ENCODE results near the gene FAM171A1.
"Not testable (repeated sequence)": the region's sequence is repeated elsewhere in the genome, so short reads cannot be mapped to it uniquely, and the experiment has no call there.

Gene FAM171A1

GRCh38 chr10:15408557-15408956 lies 37.5 kb upstream of the FAM171A1 start:
- Histone ChIP-seq H3K4me3 (ENCODE audit: low read depth in 1 of 2, low read length in 1 of 2) (no peak overlapping the region), H3K9me3 (no peaks in the 10 kb centered on the region), H3K27ac (no peak overlapping the region), H3K36me3 (no peaks in the 10 kb centered on the region), H3K27me3 (no peaks in the 10 kb centered on the region), H3K4me1 (ENCODE audit: control insufficient read depth in 1 of 2, insufficient read depth in 1 of 2, low read depth in 1 of 2, low read length in 1 of 2) (no peaks in the 10 kb centered on the region)
- no peak for TF ChIP-seq CTCF (IDR thresholded peaks at IDR 0.05)

GRCh38 chr10:15405319-15405718 lies 34.2 kb upstream of the FAM171A1 start:
- TF ChIP-seq CTCF (IDR thresholded peaks at IDR 0.05), result no peak
- Histone ChIP-seq H3K4me3 (ENCODE audit: low read depth in 1 of 2, low read length in 1 of 2) (no peak overlapping the region), H3K27ac (no peak overlapping the region), H3K4me1 (ENCODE audit: control insufficient read depth in 1 of 2, insufficient read depth in 1 of 2, low read depth in 1 of 2, low read length in 1 of 2) (no peaks in the 10 kb centered on the region), H3K27me3 (no peaks in the 10 kb centered on the region), H3K9me3 (no peaks in the 10 kb centered on the region), H3K36me3 (no peaks in the 10 kb centered on the region)

- H3K4me3 ChIP-seq (ENCODE audit: low read depth in 1 of 2, low read length in 1 of 2), result no peak overlapping the region
- no peaks in the 10 kb centered on the region for H3K9me3 ChIP-seq
- H3K27me3 ChIP-seq, result no peaks in the 10 kb centered on the region
- H3K27ac ChIP-seq, result no peak overlapping the region
- H3K36me3 ChIP-seq, result no peaks in the 10 kb centered on the region
- no peaks in the 10 kb centered on the region for H3K4me1 ChIP-seq (ENCODE audit: control insufficient read depth in 1 of 2, insufficient read depth in 1 of 2, low read depth in 1 of 2, low read length in 1 of 2)
- no peak for TF ChIP-seq CTCF (IDR thresholded peaks at IDR 0.05)
Observed at GRCh38 chr10:15401382-15401781, 30.3 kb upstream of the FAM171A1 start.

- not testable (repeated sequence) for H3K4me3 ChIP-seq (ENCODE audit: low read depth in 1 of 2, low read length in 1 of 2); H3K27ac ChIP-seq; H3K9me3 ChIP-seq; H3K27me3 ChIP-seq; H3K36me3 ChIP-seq; H3K4me1 ChIP-seq (ENCODE audit: control insufficient read depth in 1 of 2, insufficient read depth in 1 of 2, low read depth in 1 of 2, low read length in 1 of 2)
Observed at GRCh38 chr10:15400461-15400860, 29.4 kb upstream of the FAM171A1 start.

GRCh38 chr10:15399060-15399661 lies 28.1 kb upstream of the FAM171A1 start:
- Histone ChIP-seq H3K36me3 (no peaks in the 10 kb centered on the region), H3K27me3 (no peaks in the 10 kb centered on the region), H3K27ac (no peak overlapping the region), H3K9me3 (no peaks in the 10 kb centered on the region), H3K4me3 (ENCODE audit: low read depth in 1 of 2, low read length in 1 of 2) (no peak overlapping the region), H3K4me1 (ENCODE audit: control insufficient read depth in 1 of 2, insufficient read depth in 1 of 2, low read depth in 1 of 2, low read length in 1 of 2) (no peaks in the 10 kb centered on the region)
- no peak for TF ChIP-seq CTCF (IDR thresholded peaks at IDR 0.05)

GRCh38 chr10:15395935-15396334 lies 24.8 kb upstream of the FAM171A1 start:
- no peak overlapping the region for H3K4me3 ChIP-seq (ENCODE audit: low read depth in 1 of 2, low read length in 1 of 2)
- TF ChIP-seq CTCF (IDR thresholded peaks at IDR 0.05), result no peak
- H3K36me3 ChIP-seq, result no peaks in the 10 kb centered on the region
- H3K4me1 ChIP-seq (ENCODE audit: control insufficient read depth in 1 of 2, insufficient read depth in 1 of 2, low read depth in 1 of 2, low read length in 1 of 2), result no peaks in the 10 kb centered on the region
- H3K9me3 ChIP-seq, result no peaks in the 10 kb centered on the region
- no peaks in the 10 kb centered on the region for H3K27me3 ChIP-seq
- H3K27ac ChIP-seq, result no peak overlapping the region

All from neutrophil (primary cell).